Mesenchymal stem cell (in vitro differentiated cells and primary cell): ENCODE measurements around the gene SNX25.
A peak's percentile ranks its signal among the peaks of the same experiment; 100 is the strongest.

Experiments used
- DNase-seq: peaks from one replicate; pipeline ENCODE4 v3.0.0-alpha.2; 2013
- H2AFZ ChIP-seq: one replicate; pipeline ENCODE4 v1.6.1; 2013; ENCODE audit warnings: low read depth, mild to moderate bottlenecking, control low read depth, inconsistent platforms, low read length, moderate library complexity
- H2AK5ac ChIP-seq: 2 replicates; pipeline ENCODE4 v1.6.1; 2013; ENCODE audit warnings: low read length, moderate library complexity, mild to moderate bottlenecking, inconsistent platforms; ENCODE audit not compliant: severe bottlenecking
- H2BK120ac ChIP-seq: one replicate; pipeline ENCODE4 v1.6.1; 2013; ENCODE audit warnings: low read depth, mild to moderate bottlenecking, inconsistent platforms, low read length, moderate library complexity
- H2BK12ac ChIP-seq, 2 experiments: one replicate each; pipeline ENCODE4 v1.6.1; 2013; ENCODE audit warnings: inconsistent platforms in 2 of 2, low read length in 2 of 2, mild to moderate bottlenecking in 2 of 2, moderate library complexity in 2 of 2, control low read depth in 1 of 2
- H2BK15ac ChIP-seq: one replicate; pipeline ENCODE4 v1.6.1; 2013; ENCODE audit warnings: mild to moderate bottlenecking, low read depth, inconsistent platforms; ENCODE audit not compliant: poor library complexity, severe bottlenecking
- H2BK5ac ChIP-seq: 2 replicates; pipeline ENCODE4 v1.6.1; 2013; ENCODE audit warnings: low read depth, mild to moderate bottlenecking, low read length, control low read depth, inconsistent platforms; ENCODE audit not compliant: poor library complexity, severe bottlenecking
- H3K14ac ChIP-seq, 2 experiments: one replicate each; pipeline ENCODE4 v1.6.1; 2013; ENCODE audit warnings: inconsistent platforms in 2 of 2, low read length in 2 of 2, control low read depth in 1 of 2, mild to moderate bottlenecking in 1 of 2, moderate library complexity in 1 of 2
- H3K18ac ChIP-seq, 2 experiments: one replicate each; pipeline ENCODE4 v1.6.1; 2013; ENCODE audit warnings: inconsistent platforms in 2 of 2, low read length in 2 of 2, control low read depth in 1 of 2, low read depth in 1 of 2, mild to moderate bottlenecking in 1 of 2
- H3K23ac ChIP-seq, 2 experiments: one replicate each; pipeline ENCODE4 v1.6.1; 2013; ENCODE audit warnings: inconsistent platforms in 2 of 2, low read length in 2 of 2, mild to moderate bottlenecking in 2 of 2, moderate library complexity in 2 of 2, control low read depth in 1 of 2
- H3K27ac ChIP-seq: 2 replicates; pipeline ENCODE4 v1.5.1; 2013; ENCODE audit warnings: mild to moderate bottlenecking, moderate library complexity, low read length, control low read depth, inconsistent platforms; ENCODE audit not compliant: poor library complexity, severe bottlenecking
- H3K27me3 ChIP-seq, 2 experiments: 2 replicates each; pipeline versions ENCODE4 v1.6.1 to v1.7.0; 2013; ENCODE audit warnings: low read length in 2 of 2, mild to moderate bottlenecking in 2 of 2, moderate library complexity in 2 of 2, control low read depth in 1 of 2, inconsistent platforms in 1 of 2; ENCODE audit not compliant: control insufficient read depth in 1 of 2, insufficient read depth in 1 of 2
- H3K36me3 ChIP-seq, 2 experiments: 2 replicates each; pipeline versions ENCODE4 v1.6.1 to v1.7.0; 2013; ENCODE audit warnings: low read length in 2 of 2, control low read depth in 1 of 2, inconsistent platforms in 1 of 2, low read depth in 1 of 2, mild to moderate bottlenecking in 1 of 2; ENCODE audit not compliant: insufficient read depth in 2 of 2, control insufficient read depth in 1 of 2
- H3K4ac ChIP-seq, 2 experiments: one replicate each; pipeline ENCODE4 v1.6.1; 2013; ENCODE audit warnings: inconsistent platforms in 2 of 2, low read length in 2 of 2, mild to moderate bottlenecking in 2 of 2, moderate library complexity in 2 of 2, control low read depth in 1 of 2, low read depth in 1 of 2
- H3K4me1 ChIP-seq: 2 replicates; pipeline ENCODE4 v1.6.1; 2013; ENCODE audit warnings: low read depth, low read length, control low read depth; ENCODE audit not compliant: control insufficient read depth, insufficient read depth
- H3K4me2 ChIP-seq: 2 replicates; pipeline ENCODE4 v1.6.1; 2013; ENCODE audit warnings: low read length, mild to moderate bottlenecking, inconsistent platforms; ENCODE audit not compliant: poor library complexity, severe bottlenecking
- H3K4me3 ChIP-seq, 2 experiments: 2 replicates each; pipeline versions ENCODE4 v1.5.1 to v1.7.0; 2013; ENCODE audit warnings: low read length in 2 of 2, mild to moderate bottlenecking in 2 of 2, control low read depth in 1 of 2, low read depth in 1 of 2; ENCODE audit not compliant: insufficient read depth in 1 of 2
- H3K79me1 ChIP-seq: replicated peaks from 2 replicates; pipeline ENCODE4 v1.6.1; 2013; ENCODE audit warnings: mild to moderate bottlenecking, control low read depth, low read length, inconsistent platforms; ENCODE audit not compliant: poor library complexity, severe bottlenecking
- H3K9ac ChIP-seq: 2 replicates; pipeline ENCODE4 v1.7.0; 2013; ENCODE audit warnings: mild to moderate bottlenecking, low read length, moderate library complexity
- H3K9me3 ChIP-seq: 2 replicates; pipeline ENCODE4 v1.7.0; 2013; ENCODE audit warnings: mild to moderate bottlenecking, low read length; ENCODE audit not compliant: control insufficient read depth
- H4K8ac ChIP-seq: one replicate; pipeline ENCODE4 v1.6.1; 2013; ENCODE audit warnings: inconsistent platforms, mild to moderate bottlenecking, low read length, moderate library complexity
- H4K91ac ChIP-seq: one replicate; pipeline ENCODE4 v1.6.1; 2013; ENCODE audit warnings: mild to moderate bottlenecking, low read length, inconsistent platforms
- WGBS: methylation state at CpG from one replicate; pipeline ENCODE4 v1.1.7; 2013; ENCODE audit warnings: mixed read lengths; 5-methylcytosine and 5-hydroxymethylcytosine counted together

Gene SNX25

DNA sequence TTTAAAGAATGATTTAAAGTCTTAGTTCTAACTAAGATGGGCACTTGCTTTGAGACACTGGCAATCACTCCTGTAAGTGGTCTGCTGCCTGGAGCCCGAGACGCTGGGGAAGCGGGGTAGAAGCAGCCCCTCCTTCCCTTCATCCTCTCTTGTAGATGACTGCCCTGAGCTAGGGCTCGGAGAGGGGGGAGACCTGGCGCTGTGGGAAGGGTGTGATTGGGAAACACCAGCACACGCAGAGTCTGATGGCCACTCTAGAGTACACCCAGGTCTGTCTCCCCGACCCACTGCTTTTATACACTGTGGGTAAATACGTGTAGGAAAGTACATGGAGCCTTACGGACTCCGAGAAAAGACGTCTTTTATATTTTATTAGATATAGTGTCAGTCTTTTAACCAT lies 162.3 kb downstream of the SNX25 start:
- Histone ChIP-seq H3K18ac (no peak overlapping the region), H4K8ac (peak overlapping the region; percentile 61), H3K27me3 (no peaks in the 10 kb centered on the region), H2BK12ac (no peak overlapping the region), H2BK15ac (peak overlapping the region; percentile 17), H3K23ac (no peak overlapping the region), H3K79me1 (no peaks in the 10 kb centered on the region), H3K4me2 (no peak overlapping the region), H3K14ac (no peak overlapping the region), H3K36me3 (peaks cover 9 to 31% of the 10 kb centered on the region in 2 experiments), H2BK120ac (no peak overlapping the region), H3K4ac (no peak overlapping the region), H4K91ac (no peak overlapping the region), H3K9me3 (no peaks in the 10 kb centered on the region), H2AK5ac (no peak overlapping the region), H3K4me1 (no peaks in the 10 kb centered on the region), H3K9ac (no peak overlapping the region), H3K27ac (no peak overlapping the region), H2BK5ac (no peak overlapping the region), H3K4me3 (no peak overlapping the region), H2AFZ (no peak overlapping the region)
- 100% methylated on average over 6 of the region's 11 CpGs for WGBS
- DNase-seq, result no peak

GRCh38 chr4:185374027-185374426 lies 164.6 kb downstream of the SNX25 start:
- H2BK5ac ChIP-seq, result no peak overlapping the region
- no peak overlapping the region for H3K4ac ChIP-seq
- H2BK12ac ChIP-seq, result no peak overlapping the region
- H3K9ac ChIP-seq, result no peak overlapping the region
- H4K91ac ChIP-seq, result no peak overlapping the region
- no peak overlapping the region for H3K4me2 ChIP-seq
- H3K18ac ChIP-seq, result no peak overlapping the region
- H2AK5ac ChIP-seq, result no peak overlapping the region
- 98% methylated on average over 7 of the region's 7 CpGs for WGBS
- H3K27me3 ChIP-seq, result no peaks in the 10 kb centered on the region
- no peaks in the 10 kb centered on the region for H3K9me3 ChIP-seq
- no peak overlapping the region for H2BK120ac ChIP-seq
- H3K14ac ChIP-seq, result no peak overlapping the region
- no peaks in the 10 kb centered on the region for H3K4me1 ChIP-seq
- H3K4me3 ChIP-seq, result no peak overlapping the region
- H3K36me3 ChIP-seq, result peaks cover 13 to 44% of the 10 kb centered on the region in 2 experiments
- H3K27ac ChIP-seq, result no peak overlapping the region
- no peak overlapping the region for H4K8ac ChIP-seq
- H2BK15ac ChIP-seq, result no peak overlapping the region
- no peaks in the 10 kb centered on the region for H3K79me1 ChIP-seq
- no peak overlapping the region for H2AFZ ChIP-seq
- no peak for DNase-seq
- no peak overlapping the region for H3K23ac ChIP-seq

- no peaks in the 10 kb centered on the region for H3K79me1 ChIP-seq
- H2BK12ac ChIP-seq, result no peak overlapping the region
- H3K23ac ChIP-seq, result no peak overlapping the region
- H2BK120ac ChIP-seq, result no peak overlapping the region
- no peak overlapping the region for H2BK5ac ChIP-seq
- H3K36me3 ChIP-seq, result peaks cover 13 to 44% of the 10 kb centered on the region in 2 experiments
- no peak overlapping the region for H2BK15ac ChIP-seq
- H3K27ac ChIP-seq, result no peak overlapping the region
- H3K4me3 ChIP-seq, result no peak overlapping the region
- no peak overlapping the region for H3K14ac ChIP-seq
- H4K91ac ChIP-seq, result no peak overlapping the region
- H3K27me3 ChIP-seq, result no peaks in the 10 kb centered on the region
- H2AFZ ChIP-seq, result no peak overlapping the region
- no peaks in the 10 kb centered on the region for H3K9me3 ChIP-seq
- 96% methylated on average over 5 of the region's 6 CpGs for WGBS
- H3K4ac ChIP-seq, result no peak overlapping the region
- no peak overlapping the region for H4K8ac ChIP-seq
- H3K18ac ChIP-seq, result no peak overlapping the region
- H3K9ac ChIP-seq, result no peak overlapping the region
- DNase-seq, result no peak
- H3K4me1 ChIP-seq, result no peaks in the 10 kb centered on the region
- no peak overlapping the region for H3K4me2 ChIP-seq
- H2AK5ac ChIP-seq, result no peak overlapping the region
Measured at GRCh38 chr4:185374573-185374972, 165.2 kb downstream of the SNX25 start.

DNA sequence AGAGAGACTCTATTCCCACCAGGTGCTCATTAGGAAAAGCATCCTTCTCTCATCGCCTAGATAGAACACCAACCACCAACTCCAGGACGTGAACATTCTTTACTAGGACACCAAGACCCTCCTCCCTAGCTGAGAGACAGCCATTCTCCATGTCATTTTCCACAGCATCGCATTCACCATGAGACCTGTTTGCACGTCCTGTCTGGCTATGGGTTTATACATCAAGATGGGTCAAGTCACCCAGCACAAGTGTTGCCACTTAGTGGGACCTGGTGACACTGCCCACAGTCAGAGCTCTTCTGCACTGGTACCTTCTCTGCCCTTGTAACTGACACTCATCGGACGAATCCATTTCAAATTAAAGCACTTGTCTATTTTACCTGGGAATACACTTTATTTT lies 168.9 kb downstream of the SNX25 start:
- no peak overlapping the region for H4K91ac ChIP-seq
- H2BK5ac ChIP-seq, result no peak overlapping the region
- no peak overlapping the region for H2BK15ac ChIP-seq
- no peak overlapping the region for H2AK5ac ChIP-seq
- H3K79me1 ChIP-seq, result no peaks in the 10 kb centered on the region
- H3K4me3 ChIP-seq, result no peak overlapping the region
- no peak overlapping the region for H3K9ac ChIP-seq
- no peak overlapping the region for H2BK120ac ChIP-seq
- no peaks in the 10 kb centered on the region for H3K27me3 ChIP-seq
- H3K23ac ChIP-seq, result no peak overlapping the region
- no peak overlapping the region for H3K27ac ChIP-seq
- H3K9me3 ChIP-seq, result peaks cover 5% of the 10 kb centered on the region
- H2AFZ ChIP-seq, result no peak overlapping the region
- no peak overlapping the region for H3K4me2 ChIP-seq
- H3K36me3 ChIP-seq, result peaks cover 7 to 20% of the 10 kb centered on the region in 2 experiments
- no peak for DNase-seq
- no peak overlapping the region for H4K8ac ChIP-seq
- no peak overlapping the region for H2BK12ac ChIP-seq
- no peaks in the 10 kb centered on the region for H3K4me1 ChIP-seq
- WGBS, result 96% methylated on average over 4 of the region's 6 CpGs
- H3K4ac ChIP-seq, result no peak overlapping the region
- no peak overlapping the region for H3K14ac ChIP-seq
- H3K18ac ChIP-seq, result no peak overlapping the region
